Activated CD8-positive, alpha-beta memory T cell treated with anti-CD3 and anti-CD28 coated beads for 4 hours (primary cell): ENCODE measurements around the gene MUSK.
"Not testable (repeated sequence)": the region's sequence is repeated elsewhere in the genome, so short reads cannot be mapped to it uniquely, and the experiment has no call there.

Experiments used
- DNase-seq, 2 donors: peaks; one replicate each; pipeline ENCODE4 v3.0.0-alpha.2; 2020; ENCODE audit warnings: low read depth in 2 of 2

MUSK gene

GRCh38 chr9:110762783-110763182, 94.2 kb downstream of the MUSK start:
- no peak for DNase-seq

- no peak for DNase-seq
Measured at GRCh38 chr9:110763568-110763967, 95.0 kb downstream of the MUSK start.

DNA sequence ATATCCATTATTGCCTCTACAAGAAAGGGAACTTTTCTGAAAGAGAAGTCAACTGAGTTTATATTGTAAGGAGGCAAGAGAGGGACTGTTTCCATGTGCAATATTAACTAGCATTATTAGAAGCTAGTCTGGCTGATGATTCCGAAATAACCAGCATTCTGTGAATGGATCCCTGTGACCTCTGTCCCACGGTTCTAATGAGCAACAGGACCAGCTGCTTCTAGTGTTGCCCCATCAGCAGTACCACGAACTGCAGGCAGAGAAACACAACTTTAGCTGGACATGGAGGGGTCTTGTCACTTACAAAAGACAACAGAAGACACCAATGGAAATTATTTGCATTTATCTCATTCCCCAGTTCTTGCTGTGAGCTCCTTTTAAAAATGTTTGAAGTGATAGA, 95.4 kb downstream of the MUSK start:
- DNase-seq: no peak

DNA sequence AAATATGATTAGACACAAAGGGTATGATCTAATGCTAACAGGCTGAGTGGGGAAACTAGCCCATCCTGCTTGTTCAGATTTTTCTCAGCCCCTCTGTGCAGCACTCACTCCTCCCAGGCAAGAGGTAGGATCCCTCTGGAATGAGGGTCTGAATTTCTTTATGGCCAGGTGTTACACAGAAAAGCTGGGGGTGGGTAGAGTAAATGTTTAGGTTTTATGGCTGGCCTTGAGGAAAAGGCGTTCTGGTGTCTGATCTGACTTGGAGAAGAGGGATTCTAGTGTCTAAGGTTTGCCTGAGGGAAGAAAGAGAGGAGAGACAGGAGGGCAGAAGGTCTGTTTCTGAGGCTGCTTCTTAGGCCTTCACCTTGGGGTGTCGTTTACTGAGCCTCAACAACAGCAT, 97.3 kb downstream of the MUSK start:
- DNase-seq: no peak

GRCh38 chr9:110767559-110768063, 99.0 kb downstream of the MUSK start:
- DNase-seq: no peak

GRCh38 chr9:110768886-110769285, 100.3 kb downstream of the MUSK start:
- DNase-seq: no peak

DNA sequence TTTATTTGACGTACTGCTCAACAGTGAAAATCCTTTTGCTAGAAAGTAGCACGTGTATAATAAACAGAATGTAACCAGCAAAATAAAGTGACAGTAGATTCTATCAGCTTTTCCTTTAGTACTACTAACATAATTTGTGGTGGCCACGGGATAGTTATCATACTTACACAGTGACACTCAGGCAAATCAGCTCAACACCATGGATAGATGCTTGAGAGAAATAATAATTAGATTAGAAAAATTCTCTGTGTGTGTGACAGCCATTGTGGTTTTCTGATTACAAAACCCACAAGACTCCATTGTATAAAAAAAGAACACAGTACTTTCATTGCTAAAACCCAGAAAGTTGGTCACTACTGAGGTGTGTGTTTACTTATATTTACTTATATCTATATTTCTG, 101.1 kb downstream of the MUSK start:
- no peak for DNase-seq

GRCh38 chr9:110775724-110776123, 107.1 kb downstream of the MUSK start:
- DNase-seq: no peak

- no peak for DNase-seq
Measured at GRCh38 chr9:110776221-110776620, 107.6 kb downstream of the MUSK start.

GRCh38 chr9:110777196-110777875, 108.7 kb downstream of the MUSK start:
- no peak for DNase-seq

GRCh38 chr9:110777876-110778215, 109.3 kb downstream of the MUSK start:
- no peak for DNase-seq

GRCh38 chr9:110782701-110783100, 114.1 kb downstream of the MUSK start:
- DNase-seq: no peak

- no peak for DNase-seq
Measured at GRCh38 chr9:110784309-110784708, 115.7 kb downstream of the MUSK start.

GRCh38 chr9:110785166-110785565, 116.6 kb downstream of the MUSK start:
- no peak for DNase-seq

DNA sequence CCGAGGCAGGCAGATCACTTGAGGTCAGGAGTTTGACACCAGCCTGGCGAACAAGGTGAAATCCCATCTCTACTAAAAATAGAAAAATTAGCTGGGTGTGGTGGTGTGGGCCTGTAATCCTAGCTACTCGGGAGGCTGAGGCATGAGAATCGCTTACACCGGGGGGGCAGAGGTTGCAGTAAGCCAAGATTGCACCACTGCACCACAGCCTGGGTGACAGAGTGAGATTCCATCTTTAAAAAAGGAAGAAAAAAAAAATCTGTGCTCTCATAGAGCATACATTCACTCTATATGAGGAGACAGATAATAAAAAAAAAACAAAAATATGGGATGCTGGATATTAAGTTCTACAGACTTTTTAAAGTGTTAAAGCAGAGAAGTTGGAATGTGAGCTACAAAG, 119.8 kb downstream of the MUSK start:
- not testable (repeated sequence) for DNase-seq

- no peak for DNase-seq
Measured at GRCh38 chr9:110788871-110789270, 120.3 kb downstream of the MUSK start.

GRCh38 chr9:110797611-110798010, 129.0 kb downstream of the MUSK start:
- DNase-seq: no peak

DNA sequence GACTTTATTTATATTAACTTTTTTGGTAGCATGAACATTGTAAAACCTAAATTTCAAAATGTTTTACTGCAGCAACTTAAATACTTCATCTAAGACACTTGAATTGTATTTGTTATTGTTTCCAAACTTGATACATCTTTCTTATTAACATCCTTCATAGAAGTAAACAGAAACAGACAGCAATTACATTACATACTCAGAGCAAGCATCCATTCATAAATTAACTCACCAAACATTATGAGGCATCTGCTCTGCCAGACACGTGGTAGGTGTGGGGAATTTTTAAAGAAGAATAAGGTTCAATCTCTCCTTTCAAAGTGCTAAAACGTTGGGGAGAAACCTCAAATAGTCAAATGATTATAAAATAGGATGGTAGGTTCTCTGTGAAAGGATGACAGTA, 130.8 kb downstream of the MUSK start:
- no peak for DNase-seq

GRCh38 chr9:110801426-110801825, 132.8 kb downstream of the MUSK start:
- DNase-seq: no peak

- DNase-seq: no peak
Measured at GRCh38 chr9:110802416-110803035, 133.9 kb downstream of the MUSK start.

GRCh38 chr9:110807956-110808598, 139.5 kb downstream of the MUSK start:
- no peak for DNase-seq

DNA sequence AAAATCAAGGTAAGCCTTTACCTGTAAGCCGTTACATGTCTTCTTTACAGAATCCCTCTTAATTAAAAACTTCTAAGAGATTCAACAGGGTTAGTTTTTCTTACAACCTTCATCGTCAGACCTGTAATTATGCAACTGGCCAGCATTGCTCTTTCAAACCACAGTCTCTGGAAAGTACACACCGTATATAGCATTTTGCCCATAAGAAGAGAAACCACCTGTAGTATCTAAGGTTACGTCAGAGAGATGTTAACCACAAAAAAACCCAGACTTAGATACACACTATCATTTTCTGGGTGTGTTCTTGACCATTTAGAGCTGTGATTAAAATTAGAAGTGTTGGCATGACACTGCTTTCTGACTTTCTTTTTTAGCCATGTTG, 140.0 kb downstream of the MUSK start:
- no peak for DNase-seq

DNA sequence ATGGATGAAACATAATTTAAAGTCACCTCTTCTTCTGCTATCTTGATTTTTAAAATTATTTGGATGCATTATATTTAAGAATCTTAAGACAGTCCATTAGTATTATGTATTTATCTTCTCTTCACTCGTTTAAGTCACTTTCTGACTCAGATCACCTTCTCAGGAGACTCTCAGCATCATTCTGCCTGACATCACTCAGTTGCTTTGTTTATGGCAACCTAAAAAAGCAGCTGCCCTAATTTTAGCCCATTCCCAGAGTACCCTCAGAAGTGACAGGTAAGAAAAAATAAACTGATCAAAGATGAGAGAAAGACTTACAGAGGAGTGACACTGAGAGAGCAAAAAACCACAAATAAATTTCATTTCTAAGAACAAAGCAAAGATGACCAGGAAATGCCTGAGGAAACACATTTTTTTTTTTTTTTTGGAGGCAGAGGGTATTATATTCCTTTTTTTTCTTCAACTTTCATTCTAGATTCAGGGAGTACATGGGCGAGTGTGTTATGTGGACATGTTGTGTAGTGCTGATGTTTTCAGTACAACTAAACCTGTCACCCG, 140.5 kb downstream of the MUSK start:
- no peak for DNase-seq
